IMR-90 (cell line): ENCODE data around the gene ATG10. TPM values are rescaled to one million over a fixed set of nuclear protein-coding genes. Genes with fewer than 3 reads are reported as not detected.

Experiments
- ATAC-seq: fragments of 200-7000 bp; cut with Tn5 transposase; 2 replicates; pipeline ENCODE4 v1.9.1; 2020; ENCODE audit warnings: low read depth, mild to moderate bottlenecking, moderate library complexity
- BruUV-seq: library from RNA; stranded (reverse); fragments of 400-500 nt; replicated peaks from 2 replicates; lab custom pipeline; 2021; lab: Mats Ljungman, UMichigan
- CTCF ChIA-PET: fragments of 300-600 bp; formaldehyde crosslinking; extraction: SDS; loops from one replicate; lab custom pipeline; 2021; ENCODE audit warnings: antibody characterized with exemption; lab: Yijun Ruan, JAX
- POLR2A ChIA-PET: fragments of 300-600 bp; sonication (Branson Sonifier 250); formaldehyde crosslinking; loops from one replicate; lab custom pipeline; 2022; ENCODE audit warnings: antibody characterized with exemption; ENCODE audit not compliant: unreplicated experiment; lab: Charles Lee
- DNase-seq: peaks from one replicate; pipeline ENCODE4 v3.0.0; 2013
- H2AFZ ChIP-seq: replicated peaks from 2 replicates; pipeline ENCODE3; 2013; ENCODE audit warnings: low read length, mild to moderate bottlenecking; ENCODE audit not compliant: poor library complexity
- H2AK5ac ChIP-seq: 2 replicates; pipeline ENCODE4 v1.6.1; 2013; ENCODE audit warnings: low read depth, low read length, inconsistent platforms
- H2AK9ac ChIP-seq: replicated peaks from 2 replicates; pipeline ENCODE3; 2013; ENCODE audit warnings: mild to moderate bottlenecking, low read depth, low read length, moderate library complexity; ENCODE audit not compliant: poor library complexity
- H2BK120ac ChIP-seq: 2 replicates; pipeline ENCODE4 v1.6.1; 2013; ENCODE audit warnings: low read depth, low read length, inconsistent platforms
- H2BK15ac ChIP-seq: 3 replicates; pipeline ENCODE4 v1.6.1; 2013; ENCODE audit warnings: low read depth, low read length, inconsistent platforms
- H2BK20ac ChIP-seq: 2 replicates; pipeline ENCODE4 v1.6.1; 2013; ENCODE audit warnings: low read depth, mild to moderate bottlenecking, inconsistent platforms, low read length, moderate library complexity
- H2BK5ac ChIP-seq: 2 replicates; pipeline ENCODE4 v1.6.1; 2013; ENCODE audit warnings: mild to moderate bottlenecking, low read depth, low read length, inconsistent platforms; ENCODE audit not compliant: poor library complexity, severe bottlenecking
- H3K14ac ChIP-seq: replicated peaks from 2 replicates; pipeline ENCODE4 v1.6.1; 2013; ENCODE audit warnings: low read depth, low read length, inconsistent platforms
- H3K18ac ChIP-seq: 2 replicates; pipeline ENCODE4 v1.6.1; 2013; ENCODE audit warnings: low read depth, low read length, control low read depth
- H3K23ac ChIP-seq: 2 replicates; pipeline ENCODE4 v1.6.1; 2013; ENCODE audit warnings: low read depth, low read length, inconsistent platforms
- H3K27ac ChIP-seq: 2 replicates; pipeline ENCODE4 v1.5.1; 2013; ENCODE audit warnings: mild to moderate bottlenecking, control low read depth, low read length; ENCODE audit not compliant: insufficient read depth
- H3K27me3 ChIP-seq: 2 replicates; pipeline ENCODE4 v1.6.1; 2013; ENCODE audit warnings: low read length; ENCODE audit not compliant: control insufficient read depth, insufficient read depth
- H3K36me3 ChIP-seq: 2 replicates; pipeline ENCODE4 v1.6.1; 2013; ENCODE audit warnings: low read length, mixed read lengths; ENCODE audit not compliant: control insufficient read depth, insufficient read depth
- H3K4ac ChIP-seq: 2 replicates; pipeline ENCODE4 v1.6.1; 2013; ENCODE audit warnings: low read depth, low read length, inconsistent platforms
- H3K4me1 ChIP-seq: 2 replicates; pipeline ENCODE4 v1.6.1; 2013; ENCODE audit warnings: low read length, mixed read lengths; ENCODE audit not compliant: control insufficient read depth, insufficient read depth
- H3K4me2 ChIP-seq: 2 replicates; pipeline ENCODE4 v1.6.1; 2013; ENCODE audit warnings: low read depth, mild to moderate bottlenecking, control low read depth, low read length, moderate library complexity
- H3K4me3 ChIP-seq: 2 replicates; pipeline ENCODE4 v1.5.1; 2013; ENCODE audit warnings: low read depth, mild to moderate bottlenecking, control low read depth, low read length, moderate library complexity; ENCODE audit not compliant: insufficient read depth
- H3K56ac ChIP-seq: 2 replicates; pipeline ENCODE4 v1.6.1; 2013; ENCODE audit warnings: low read length, inconsistent platforms; ENCODE audit not compliant: insufficient read depth; ENCODE audit errors: extremely low read depth
- H3K79me1 ChIP-seq, 2 experiments: 2 replicates each; pipeline ENCODE4 v1.6.1; 2013; ENCODE audit warnings: low read length in 2 of 2, inconsistent platforms in 1 of 2, low read depth in 1 of 2
- H3K9ac ChIP-seq: 2 replicates; pipeline ENCODE4 v1.6.1; 2013; ENCODE audit warnings: low read depth, low read length, control low read depth
- H3K9me1 ChIP-seq: 2 replicates; pipeline ENCODE4 v1.6.1; 2013; ENCODE audit warnings: low read length, inconsistent platforms; ENCODE audit not compliant: insufficient read depth
- H3K9me3 ChIP-seq: 2 replicates; pipeline ENCODE4 v1.6.1; 2013; ENCODE audit warnings: low read length; ENCODE audit not compliant: control insufficient read depth, insufficient read depth
- H4K20me1 ChIP-seq: 2 replicates; pipeline ENCODE4 v1.6.1; 2013; ENCODE audit warnings: low read length, inconsistent platforms; ENCODE audit not compliant: insufficient read depth
- H4K5ac ChIP-seq: 2 replicates; pipeline ENCODE4 v1.6.1; 2013; ENCODE audit warnings: mild to moderate bottlenecking, low read depth, low read length, control low read depth
- H4K8ac ChIP-seq, 2 experiments: 2 replicates each; pipeline ENCODE4 v1.6.1; 2013; ENCODE audit warnings: low read depth in 2 of 2, low read length in 2 of 2, control low read depth in 1 of 2, inconsistent platforms in 1 of 2
- H4K91ac ChIP-seq: 2 replicates; pipeline ENCODE4 v1.6.1; 2013; ENCODE audit warnings: low read depth, low read length, inconsistent platforms; ENCODE audit not compliant: insufficient read depth
- CEBPB ChIP-seq: IDR thresholded peaks from 2 replicates; pipeline ENCODE4 v1.6.1; 2012; ENCODE audit warnings: low read depth, low read length, improper control_type of control experiment
- CHD1 ChIP-seq: IDR thresholded peaks from 2 replicates; pipeline ENCODE4 v1.6.1; 2012; ENCODE audit warnings: low read depth, low read length, improper control_type of control experiment
- CTCF ChIP-seq: conservative IDR thresholded peaks from 2 replicates; pipeline ENCODE4 v1.5.1; 2012; ENCODE audit warnings: mild to moderate bottlenecking, low read depth, low read length, improper control_type of control experiment
- ELK1 ChIP-seq: fragments of 150-350 bp; IDR thresholded peaks from 2 replicates; pipeline ENCODE4 v1.6.1; 2016; ENCODE audit warnings: low read depth, mild to moderate bottlenecking, low read length, moderate library complexity, borderline replicate concordance
- FOS ChIP-seq: fragments of 150-350 bp; IDR thresholded peaks from 2 replicates; pipeline ENCODE4 v1.6.1; 2016; ENCODE audit warnings: low read depth, low read length
- MAFK ChIP-seq: IDR thresholded peaks from 2 replicates; pipeline ENCODE4 v1.6.1; 2012; ENCODE audit warnings: low read depth, low read length, improper control_type of control experiment
- MAZ ChIP-seq: IDR thresholded peaks from 2 replicates; pipeline ENCODE4 v1.6.1; 2012; ENCODE audit warnings: low read depth, mild to moderate bottlenecking, low read length, improper control_type of control experiment, moderate library complexity, borderline replicate concordance
- POLR2A ChIP-seq: IDR thresholded peaks from 2 replicates; pipeline ENCODE4 v1.6.1; 2012; ENCODE audit warnings: mild to moderate bottlenecking, low read depth, low read length
- RFX5 ChIP-seq: IDR thresholded peaks from 2 replicates; pipeline ENCODE4 v1.8.0; 2012; ENCODE audit warnings: low read depth, mild to moderate bottlenecking, low read length, moderate library complexity
- USF2 ChIP-seq: fragments of 150-350 bp; IDR thresholded peaks from 2 replicates; pipeline ENCODE4 v1.6.1; 2017; ENCODE audit warnings: mild to moderate bottlenecking, antibody characterized with exemption, low read length, low read depth
- WGBS, 2 experiments: methylation state at CpG; one replicate each; pipeline versions ENCODE4 v1.1.5 to v1.1.7; 2013; ENCODE audit warnings: missing lambda C conversion rate in 2 of 2; ENCODE audit not compliant: insufficient read length in 1 of 2; ENCODE audit errors: extremely low coverage in 2 of 2; 5-methylcytosine and 5-hydroxymethylcytosine counted together
- dilution Hi-C: fragments of 300-500 bp; cut with HindIII; formaldehyde crosslinking; loops from one replicate; pipeline ENCODE4 v1.14.3; 2018; ENCODE audit warnings: low sequenced_read_pairs; ENCODE audit not compliant: unreplicated experiment
- in situ Hi-C: fragments of 300-500 bp; cut with MboI; formaldehyde crosslinking; loops from 3 replicates; pipeline ENCODE4 v1.14.3; 2019; ENCODE audit warnings: low sequenced_read_pairs, inconsistent platforms, mixed read lengths
- intact Hi-C: fragments of 100-400 bp; cut with micrococcal nuclease; formaldehyde crosslinking; loops from 2 replicates; pipeline ENCODE4 v1.10.0; 2022
- polyA plus RNA-seq, 3 experiments: library from polyadenylated mRNA; depleted of rRNA; stranded (reverse); fragments of >200 nt; gene quantifications; 2 replicates each; pipeline ENCODE4 v1.2.3, GENCODE V29; 2012; ENCODE audit warnings: low replicate concordance in 1 of 3
- total RNA-seq: library from RNA; depleted of rRNA; stranded (reverse); fragments of >200 nt; gene quantifications from 2 replicates; pipeline ENCODE4 v1.2.3, GENCODE V29; 2012

The ATG10 gene
- total and polyA plus RNA-seq, 2 of the 4 experiments (the other 2 are of a cell fraction) = 3.4 to 8.1 TPM

GRCh38 chr5:81965524-81965923 lies 6.3 kb upstream of the ATG10 start:
- no peak overlapping the region for H3K14ac ChIP-seq
- no peaks in the 10 kb centered on the region; the same call in 1 of the 2 replicates for H3K27me3 ChIP-seq
- H4K8ac ChIP-seq = no peak overlapping the region
- H3K9me3 ChIP-seq = no peaks in the 10 kb centered on the region
- H2BK20ac ChIP-seq = no peak overlapping the region
- H3K4ac ChIP-seq = no peak overlapping the region
- no peaks in the 10 kb centered on the region for H3K36me3 ChIP-seq
- H2AK9ac ChIP-seq = no peak overlapping the region
- CTCF ChIA-PET = no interaction called here
- in situ Hi-C loops = no loop called here
- dilution Hi-C loops = no loop called here
- no peak overlapping the region for H2AK5ac ChIP-seq
- H3K4me3 ChIP-seq = no peak overlapping the region
- H3K23ac ChIP-seq = no peak overlapping the region
- H3K4me1 ChIP-seq = no peaks in the 10 kb centered on the region
- H2AFZ ChIP-seq = no peak overlapping the region
- no peak for ATAC-seq
- no CpG with 5 or more reads among the region's 1 CpG for WGBS, 2 experiments
- H3K18ac ChIP-seq = no peak overlapping the region
- no peak overlapping the region for H2BK5ac ChIP-seq
- H3K9ac ChIP-seq = no peak overlapping the region
- no peak for DNase-seq
- no TSS peak for BruUV-seq
- H4K5ac ChIP-seq = no peak overlapping the region
- H3K27ac ChIP-seq = no peak overlapping the region
- intact Hi-C loops = no loop called here
- POLR2A ChIA-PET = no interaction called here
- H3K4me2 ChIP-seq = no peak overlapping the region
- H2BK120ac ChIP-seq = no peak overlapping the region
- H4K20me1 ChIP-seq = no peaks in the 10 kb centered on the region
- H3K79me1 ChIP-seq = no peaks in the 10 kb centered on the region
- no peaks in the 10 kb centered on the region for H3K9me1 ChIP-seq
- TF ChIP-seq MAZ (no peak), CTCF (no peak), CEBPB (no peak), POLR2A (no peak), FOS (no peak), RFX5 (no peak), MAFK (no peak), CHD1 (no peak), ELK1 (no peak), USF2 (no peak)
- no peak overlapping the region for H2BK15ac ChIP-seq
- no peak overlapping the region for H4K91ac ChIP-seq
- H3K56ac ChIP-seq = no peak overlapping the region
